Measurements from ENCODE around the gene COL7A1.

The COL7A1 gene

DNA sequence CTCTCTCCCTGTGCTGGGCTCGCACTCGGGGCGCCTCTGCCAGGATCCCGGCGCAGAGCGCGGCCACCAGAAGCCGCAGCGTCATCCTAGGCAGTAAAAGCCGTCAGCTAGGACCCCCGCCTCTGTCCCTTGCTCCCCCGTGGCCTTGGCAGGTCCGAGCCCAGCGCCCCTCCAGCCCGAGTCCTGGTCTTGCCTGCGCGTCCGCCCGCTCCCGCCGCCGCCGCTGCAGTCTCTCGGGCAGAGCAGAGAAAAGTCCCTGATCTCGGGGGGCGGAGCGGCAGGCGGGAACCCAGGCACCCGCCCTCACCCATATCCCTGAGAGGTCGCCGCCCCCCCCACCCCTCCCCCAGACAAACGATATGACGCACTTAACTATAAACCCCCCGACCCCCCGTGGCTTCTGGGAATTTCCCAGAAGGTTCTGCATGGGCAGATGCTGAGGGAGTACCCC, at the start of gene COL7A1:
TSS of gene COL7A1 (minus strand) at position 255 of the 451 bp plus-strand sequence. CDS start at position 85, 170 bp downstream.
- DNase-seq, result no peak

DNA sequence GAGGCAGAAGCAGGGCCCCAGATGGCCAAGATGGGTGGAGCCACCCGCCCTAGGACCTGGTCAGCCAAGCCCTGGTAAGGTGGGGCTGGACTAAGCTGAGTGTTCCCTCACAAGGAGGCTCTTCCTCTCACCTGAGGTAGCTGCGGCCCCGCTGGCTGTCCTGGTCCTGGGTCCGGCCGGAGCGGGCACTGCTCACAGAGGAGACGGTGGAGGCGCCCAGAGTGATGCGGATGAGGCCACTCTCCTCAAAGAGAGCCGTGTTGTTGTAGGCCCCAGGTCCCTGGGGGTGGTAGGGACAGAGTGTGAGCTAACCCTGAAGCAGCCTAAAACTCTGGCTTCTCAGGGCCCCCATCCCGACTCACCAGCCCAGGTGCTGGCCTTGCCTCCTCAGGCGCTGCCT, 47.5 kb upstream of the COL7A1 start:
- DNase-seq, result no peak

DNA sequence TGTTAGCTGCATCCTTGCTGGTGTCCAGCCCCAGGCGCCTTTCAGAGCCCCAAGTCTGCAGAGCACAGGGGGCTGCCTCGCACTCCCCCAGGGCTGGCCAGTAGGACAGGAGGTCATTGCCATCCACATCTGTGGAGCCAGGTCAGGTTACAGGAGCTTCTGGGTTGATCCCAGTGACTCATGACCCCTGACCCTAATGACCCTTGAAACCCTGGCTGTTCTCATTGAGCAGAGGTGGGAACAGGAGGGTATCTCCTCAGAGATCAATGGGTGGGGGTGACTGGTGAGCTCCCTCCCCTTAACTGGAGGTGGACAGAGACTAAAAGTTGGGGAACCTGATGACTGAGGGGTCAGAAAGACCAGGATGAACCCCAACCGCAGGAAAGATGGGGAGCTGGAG, 46.3 kb upstream of the COL7A1 start:
- DNase-seq, result no peak

DNA sequence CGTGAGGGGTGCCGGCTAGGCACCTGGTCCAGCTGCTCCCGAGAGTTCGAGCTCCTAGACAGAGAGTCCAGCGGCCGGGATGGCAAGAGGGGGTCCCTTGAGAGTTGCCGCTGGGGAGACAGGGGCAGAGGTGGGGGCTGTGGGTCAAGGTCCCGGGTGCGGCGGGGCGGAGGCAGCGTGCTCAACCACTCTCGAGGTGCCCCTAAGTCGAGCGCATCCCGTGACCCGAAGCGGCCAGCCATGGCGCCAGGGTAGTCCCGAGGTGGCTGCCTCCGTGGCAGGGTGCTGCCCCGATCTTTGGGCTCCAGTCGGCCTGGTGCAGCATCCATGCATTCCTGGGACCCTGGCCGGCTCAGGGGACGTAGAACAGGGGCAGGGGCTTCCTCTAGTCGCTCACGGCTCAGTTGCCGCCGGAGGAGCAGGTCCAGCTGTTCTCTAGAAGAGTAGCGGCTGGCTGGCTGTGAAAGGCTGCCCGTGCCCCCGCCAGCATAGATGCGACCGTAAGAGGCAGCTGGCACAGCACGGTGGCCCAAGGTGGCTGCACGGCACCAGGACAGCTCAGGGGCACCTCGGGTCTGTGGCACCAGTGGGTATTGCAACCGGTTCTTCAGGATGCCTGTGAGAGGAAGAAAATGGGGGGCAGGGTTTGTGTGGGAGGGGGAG, 44.9 kb upstream of the COL7A1 start:
- no peak for DNase-seq

DNA sequence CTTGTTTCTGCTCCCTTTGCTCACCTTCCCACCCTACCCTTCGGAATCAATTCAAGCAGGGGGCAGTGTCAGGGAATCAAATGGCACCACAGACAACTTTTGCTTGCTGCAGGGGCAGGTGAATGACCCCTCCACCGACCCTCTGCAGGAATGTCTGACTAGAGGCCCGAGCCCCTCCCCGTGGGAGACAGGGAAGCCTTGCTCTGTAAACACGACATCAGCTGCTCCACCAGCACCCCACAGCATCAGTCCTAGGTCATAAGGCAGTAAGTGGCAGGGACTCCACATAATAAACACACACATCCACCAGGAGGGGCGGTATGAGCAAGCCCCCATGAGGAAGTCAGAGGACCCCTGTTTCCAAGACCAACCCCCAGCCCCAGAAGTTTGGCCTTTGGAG, 42.2 kb upstream of the COL7A1 start:
- DNase-seq, result no peak

DNA sequence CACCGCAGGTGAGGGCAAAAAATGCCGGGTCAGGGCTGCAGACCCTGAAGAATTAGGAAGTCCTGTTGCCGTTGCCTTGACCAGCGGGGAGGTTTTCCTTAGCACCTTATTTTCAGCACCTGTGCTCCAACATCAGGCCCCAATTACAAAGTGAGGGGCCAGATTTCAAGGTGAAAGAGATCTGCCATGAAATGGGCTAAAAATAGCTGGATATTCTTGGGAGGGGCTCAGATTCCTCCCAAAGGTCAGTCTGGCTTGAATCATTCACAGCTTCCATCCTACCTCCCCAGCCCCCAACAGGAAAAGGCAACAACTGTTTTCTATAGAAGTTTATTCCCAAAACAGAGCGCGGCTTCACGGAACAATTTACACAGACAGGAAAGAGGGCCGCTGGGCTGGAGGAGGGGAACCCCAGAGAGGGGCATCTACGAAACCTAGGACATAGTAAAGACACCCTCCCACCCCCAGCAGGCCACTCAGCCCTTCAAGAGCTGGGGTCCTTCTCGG, 41.1 kb upstream of the COL7A1 start:
- no peak for DNase-seq

DNA sequence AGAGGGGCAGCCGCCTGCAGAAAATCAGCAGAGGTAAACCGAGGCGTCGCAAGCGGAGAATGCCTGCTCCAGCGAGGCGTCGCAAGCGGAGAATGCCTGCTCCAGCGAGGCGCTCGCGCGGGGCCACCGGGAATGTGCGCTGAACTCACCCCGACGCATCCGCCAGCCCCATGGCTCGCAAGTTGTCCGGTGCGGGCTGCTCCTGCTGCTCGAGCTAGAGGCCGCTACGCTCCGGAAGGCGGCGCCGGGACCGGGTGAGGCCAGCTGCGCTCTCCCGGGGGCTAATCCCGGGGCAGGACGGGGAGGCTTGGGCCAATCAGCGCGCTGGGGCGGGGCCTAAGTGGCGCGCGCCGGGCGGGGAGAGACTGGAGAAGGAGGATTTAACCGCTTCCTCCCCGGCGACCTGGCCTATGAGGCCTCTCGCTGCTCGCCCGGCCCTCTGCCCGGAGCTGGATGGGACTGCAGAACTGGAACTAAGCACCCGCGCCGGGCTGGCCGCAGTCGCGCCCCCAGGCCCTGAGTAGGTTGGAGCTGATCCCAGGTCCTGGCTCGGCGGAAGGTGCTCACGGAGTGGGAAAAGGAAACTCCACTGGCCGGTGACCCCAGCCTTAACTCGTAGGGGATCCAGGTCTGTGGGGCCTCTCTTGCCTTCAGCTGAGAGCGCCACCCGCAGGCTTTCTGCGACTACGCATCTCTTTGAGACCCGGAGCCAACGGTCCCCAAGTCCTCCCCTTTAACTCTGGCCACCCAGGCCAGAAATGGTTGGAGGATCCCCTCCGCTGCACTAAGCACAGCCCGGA, 40.3 kb upstream of the COL7A1 start, which contains the start of gene SLC26A6:
TSS of gene SLC26A6 (minus strand) at position 240 of the 800 bp plus-strand sequence. CDS start at position 172, 68 bp downstream.
- DNase-seq, result peak; percentile 86 to 88

DNA sequence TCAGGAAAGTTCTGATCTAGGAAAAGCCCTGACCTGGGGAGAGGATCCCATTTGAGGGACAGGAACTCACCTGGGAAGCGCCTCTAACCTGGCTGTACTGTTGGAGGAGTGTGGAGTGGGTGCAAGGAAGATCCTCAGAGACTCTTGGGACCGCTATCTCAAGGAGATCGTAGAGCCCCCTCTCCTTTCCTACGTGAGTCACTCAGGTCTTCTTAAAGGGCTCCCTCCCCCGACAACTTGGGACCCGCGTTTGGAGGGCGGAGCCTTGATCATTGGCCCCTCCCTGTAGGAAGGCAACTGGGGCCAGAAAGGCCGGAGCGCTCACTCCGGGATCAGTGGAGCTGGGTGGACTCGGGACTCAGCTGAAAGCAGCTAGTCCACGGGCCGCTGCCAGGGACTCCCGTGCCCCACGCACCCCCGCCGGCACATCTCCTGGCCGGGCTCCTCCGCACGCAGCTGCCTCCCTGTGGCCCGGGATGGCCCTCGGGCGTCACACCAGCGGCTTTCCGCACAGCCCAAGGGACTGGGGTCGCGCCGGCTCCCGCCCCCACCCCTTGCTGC, 39.6 kb upstream of the COL7A1 start:
- peak; percentile 43 to 44 for DNase-seq

DNA sequence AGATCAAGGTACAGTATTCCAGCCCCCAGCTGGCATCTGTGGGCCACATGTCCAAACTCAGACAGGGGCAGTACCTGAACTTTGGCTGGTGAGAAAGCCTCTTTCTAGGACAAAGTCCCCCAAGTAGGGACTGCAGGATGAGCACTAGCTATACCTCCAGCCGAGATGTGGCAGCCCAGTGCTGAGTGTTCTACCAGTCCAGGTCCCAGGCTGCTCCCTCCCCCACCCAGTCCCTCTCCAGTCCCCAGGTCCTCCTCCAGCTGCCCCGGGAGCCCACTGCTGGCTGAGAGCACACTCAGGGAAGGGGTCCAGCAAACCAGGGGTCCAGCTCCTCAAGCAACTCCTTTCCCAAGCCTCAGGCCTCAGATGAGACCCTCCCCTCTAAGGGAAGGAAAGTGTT, 38.6 kb upstream of the COL7A1 start:
- DNase-seq, result no peak

DNA sequence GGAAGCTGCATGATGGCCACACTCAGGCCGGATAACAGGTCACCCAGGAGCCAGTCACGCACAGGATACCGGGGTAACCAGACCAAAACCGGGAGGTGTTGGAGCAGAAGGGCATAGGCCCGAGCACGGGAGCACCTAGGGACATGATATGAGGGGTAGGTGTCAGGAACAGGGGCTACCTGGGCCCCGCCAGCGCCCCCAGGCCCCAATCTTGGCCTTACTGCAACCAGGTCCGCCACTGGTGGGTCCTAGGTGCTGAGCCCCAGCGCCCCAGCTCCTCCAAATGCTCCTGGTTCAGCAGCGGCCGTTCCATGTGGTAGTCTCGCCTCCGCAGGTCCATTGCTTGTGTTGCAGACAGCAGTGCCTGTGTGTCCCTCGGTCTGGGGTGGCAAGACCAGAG, 38.1 kb upstream of the COL7A1 start:
- no peak for DNase-seq

DNA sequence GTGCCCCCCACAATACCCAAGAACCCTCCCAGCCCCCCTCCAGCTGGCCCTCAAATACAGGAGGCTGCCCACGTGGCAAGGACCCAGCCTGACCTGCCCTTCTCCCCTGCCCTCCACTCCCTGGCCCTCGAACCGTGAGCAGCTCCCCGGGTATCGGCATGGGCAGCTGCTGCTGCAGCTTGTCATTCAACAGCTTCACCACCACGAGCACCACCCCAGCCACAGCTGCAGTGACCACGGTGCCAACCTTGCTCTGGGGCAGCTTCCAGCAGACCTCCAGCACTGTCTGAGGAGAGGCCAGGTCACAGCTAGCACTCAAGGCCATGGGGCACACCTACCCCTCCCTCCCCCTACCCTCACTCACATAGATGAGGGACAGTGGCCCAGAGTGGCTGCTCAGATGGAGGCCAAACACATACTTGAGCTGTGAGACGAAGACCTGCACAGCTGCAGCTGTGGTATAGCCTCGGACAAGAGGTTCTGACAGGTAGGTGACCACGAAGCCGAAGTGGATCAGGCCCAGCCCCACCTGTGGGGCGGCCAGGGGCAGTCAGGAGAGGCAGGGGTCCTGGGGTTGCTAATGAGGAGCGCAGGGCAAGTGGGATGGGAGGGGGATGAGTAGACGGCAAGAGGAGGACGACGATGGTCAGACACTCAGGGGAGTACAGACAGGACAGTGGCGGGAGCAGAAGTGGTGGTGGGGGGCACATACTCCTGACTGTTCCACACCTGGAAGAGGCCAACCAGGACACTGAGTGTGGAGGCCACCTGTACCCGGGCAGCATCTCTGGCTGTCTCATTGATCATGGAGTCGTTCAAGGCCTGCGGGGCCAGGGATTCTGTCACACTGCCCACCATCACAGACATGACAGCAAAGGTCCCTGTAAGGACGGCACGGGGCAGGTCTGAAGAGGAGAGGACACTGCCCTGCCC, 36.7 kb upstream of the COL7A1 start:
- no peak for DNase-seq

DNA sequence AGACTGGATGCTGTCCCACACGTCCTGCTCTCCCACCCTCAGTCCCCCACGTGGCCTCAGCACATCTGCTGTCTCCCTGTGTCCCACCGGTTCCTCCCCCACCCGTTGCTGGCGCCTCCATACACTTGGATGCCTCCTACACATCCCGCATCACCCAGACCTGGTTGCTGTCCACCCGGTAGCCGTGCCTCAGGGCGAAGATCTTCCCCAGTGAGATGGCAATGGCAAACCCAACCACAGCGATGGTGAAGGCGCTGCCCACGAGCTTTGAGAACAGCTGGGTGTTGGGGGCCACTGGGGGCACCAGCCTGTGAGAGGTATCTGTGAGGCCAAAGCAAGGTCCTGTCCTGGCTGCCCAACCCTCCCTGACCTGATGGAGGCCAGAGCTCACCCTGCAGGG, 35.7 kb upstream of the COL7A1 start:
- DNase-seq, result no peak

DNA sequence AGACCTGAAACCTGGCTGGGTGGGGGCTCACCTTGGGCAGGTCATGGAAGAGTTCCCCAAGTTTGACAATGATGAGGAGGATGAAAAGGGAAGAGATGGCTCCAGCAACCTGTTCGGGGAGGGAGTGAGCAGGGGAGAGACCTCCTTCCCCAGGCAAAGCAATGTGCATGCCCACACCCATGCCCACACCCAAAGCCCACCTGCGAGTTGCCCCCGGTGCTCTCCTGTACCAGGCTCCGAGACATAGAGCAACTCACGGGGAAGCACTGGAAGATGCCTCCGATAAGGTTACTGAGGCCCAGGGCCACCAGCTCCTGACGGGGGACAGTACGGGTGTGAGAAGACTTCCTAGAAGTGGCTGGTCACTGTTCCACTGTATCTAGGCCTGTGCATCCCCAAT, 35.3 kb upstream of the COL7A1 start:
- DNase-seq, result no peak

DNA sequence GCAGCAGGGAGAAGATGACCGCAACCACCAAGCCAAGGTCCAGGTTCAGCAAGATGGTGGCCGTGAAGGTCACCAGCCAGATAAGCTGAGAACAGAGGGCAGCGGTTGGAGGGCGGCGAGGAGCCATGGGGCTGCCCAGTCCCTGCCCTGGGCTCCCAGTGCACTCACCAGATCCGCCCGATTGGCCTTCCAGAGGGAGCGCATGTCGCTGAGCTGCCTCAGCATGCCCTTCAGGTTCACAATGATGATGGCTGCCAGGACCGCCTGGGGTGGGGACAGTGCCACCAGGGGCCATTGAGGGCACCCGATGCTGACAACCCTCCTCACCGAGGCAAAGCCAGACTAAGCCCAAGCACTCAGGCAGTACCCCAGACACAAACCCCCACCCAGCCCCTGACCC, 34.8 kb upstream of the COL7A1 start:
- DNase-seq, result no peak

DNA sequence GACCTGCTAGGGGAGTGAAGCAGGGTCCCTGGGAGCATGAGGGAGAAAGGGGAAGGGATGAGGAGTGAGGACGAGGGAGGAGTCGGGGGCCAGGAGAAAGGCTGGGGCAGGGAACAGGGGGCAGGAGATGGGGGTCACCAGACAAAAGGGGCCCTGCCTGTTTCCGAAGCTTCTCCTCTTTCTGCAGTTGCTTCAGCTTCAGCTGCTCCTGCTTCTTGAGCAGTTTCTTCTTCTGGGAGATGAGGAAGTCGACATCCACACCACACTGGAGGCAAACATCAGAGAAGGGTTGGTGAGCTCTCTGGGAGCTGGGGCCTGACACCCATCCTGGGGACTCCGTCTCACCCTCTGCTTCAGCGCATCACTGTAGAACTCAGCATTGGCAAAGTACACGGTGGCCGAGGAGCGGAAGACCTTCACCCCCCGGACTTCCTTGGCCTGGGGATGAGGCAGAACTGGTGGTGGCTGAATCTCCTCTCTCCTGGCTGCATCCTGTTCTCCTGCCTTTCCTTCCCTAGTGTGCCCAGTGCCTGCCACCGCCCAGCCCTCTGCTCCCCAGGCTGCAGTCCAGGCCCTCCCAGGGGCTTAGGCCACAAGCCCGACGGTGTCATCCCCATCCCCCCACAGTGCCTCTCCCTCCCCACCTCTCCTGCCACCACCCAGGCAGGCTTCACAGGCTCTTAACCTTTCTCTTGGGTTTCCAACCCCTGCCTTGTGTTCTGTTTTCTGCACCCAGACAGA, 33.3 kb upstream of the COL7A1 start:
- DNase-seq, result no peak

DNA sequence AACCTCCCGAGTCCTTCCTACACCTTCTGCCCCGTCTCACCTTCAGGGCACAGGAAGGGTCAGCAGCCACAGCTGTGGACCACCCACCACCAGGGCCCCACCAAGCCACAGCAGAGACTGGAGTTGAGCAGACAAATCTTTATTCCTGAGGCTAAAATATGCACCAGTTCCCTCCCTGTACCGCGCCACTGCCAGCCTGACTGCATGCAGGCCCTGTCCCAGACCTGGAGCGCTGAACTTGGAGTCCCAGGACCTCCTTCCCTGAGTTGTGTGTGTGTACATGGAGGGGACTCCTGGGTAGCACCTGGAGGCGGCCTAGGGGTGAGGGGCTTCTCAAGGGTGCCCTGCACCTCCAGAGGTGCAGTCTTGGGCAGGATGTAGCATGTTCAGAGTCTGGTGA, 30.5 kb upstream of the COL7A1 start:
- DNase-seq, result no peak

DNA sequence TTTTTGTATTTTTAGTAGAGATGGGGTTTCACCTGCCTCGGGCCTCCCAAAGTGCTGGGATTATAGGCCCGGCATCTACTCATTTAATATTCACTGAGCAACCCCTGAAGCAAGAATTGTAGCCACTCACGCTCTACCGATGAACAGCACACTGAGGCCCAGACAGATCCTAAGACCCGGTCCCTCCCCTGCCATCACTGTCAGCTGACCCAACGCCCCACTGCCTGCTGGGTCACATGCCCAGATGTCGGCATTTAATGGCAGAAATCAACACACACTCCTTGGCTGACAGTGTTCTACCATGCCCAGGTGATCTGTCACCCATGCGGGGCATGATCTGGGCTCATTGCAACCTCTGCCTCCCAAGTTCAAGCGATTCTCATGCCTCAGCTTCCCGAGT, 29.6 kb upstream of the COL7A1 start:
- no peak for DNase-seq

DNA sequence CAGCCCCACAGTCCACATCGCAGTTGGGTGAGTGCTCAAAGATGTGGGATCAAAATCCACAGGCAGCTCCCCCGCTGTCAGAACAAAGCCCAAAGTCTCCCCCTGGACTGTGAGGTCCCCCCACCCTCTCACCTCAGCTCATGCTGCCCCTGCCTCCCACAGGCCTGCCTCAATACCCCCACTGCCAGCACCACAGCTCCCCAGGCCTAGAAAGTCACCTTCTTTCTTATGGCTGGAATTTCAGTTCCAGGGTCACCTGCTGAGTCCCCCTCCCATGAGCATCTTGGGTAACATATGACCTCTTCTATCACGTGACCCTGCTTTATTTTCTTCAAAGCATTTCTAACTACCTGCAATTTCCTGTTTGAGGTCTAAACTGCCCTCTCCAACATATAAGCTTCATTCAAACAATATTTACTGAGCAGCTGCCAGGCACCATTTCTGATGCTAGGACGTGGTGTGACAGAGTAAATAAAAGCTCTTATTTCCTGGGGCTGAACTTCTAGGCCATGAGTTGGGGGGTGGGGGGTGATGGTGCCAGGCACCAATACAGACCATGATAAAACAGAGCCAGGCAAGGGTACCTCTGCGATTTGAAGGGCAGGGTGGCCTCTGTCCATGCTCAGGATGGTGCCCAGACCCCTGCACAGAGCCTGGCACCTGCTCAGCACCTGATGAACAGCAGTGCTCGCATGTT, 28.9 kb upstream of the COL7A1 start:
- no peak for DNase-seq

DNA sequence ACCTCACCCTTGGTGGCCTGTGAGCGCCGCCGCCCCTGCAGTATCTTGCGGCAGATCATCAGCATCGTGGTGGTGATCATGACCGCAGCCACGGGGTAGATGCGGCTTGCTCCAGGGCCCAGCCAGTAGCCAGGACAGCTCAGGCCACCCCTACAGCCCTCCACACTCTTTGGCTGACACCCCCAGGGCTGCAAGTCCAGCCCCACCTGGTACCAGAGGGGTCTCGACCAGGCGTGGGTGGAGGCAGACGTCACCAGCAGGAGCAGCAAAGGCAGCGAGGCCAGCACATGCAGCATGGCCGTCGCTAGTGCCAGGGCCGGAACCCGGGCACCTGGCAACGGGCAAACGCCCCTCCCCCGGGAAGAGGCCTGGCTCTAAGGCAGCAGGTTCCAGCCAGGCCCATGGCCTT, 26.3 kb upstream of the COL7A1 start, which contains the start of gene TMEM89:
TSS of gene TMEM89 (minus strand) at position 309 of the 409 bp plus-strand sequence. CDS start at position 296, 13 bp downstream.
- no peak for DNase-seq

DNA sequence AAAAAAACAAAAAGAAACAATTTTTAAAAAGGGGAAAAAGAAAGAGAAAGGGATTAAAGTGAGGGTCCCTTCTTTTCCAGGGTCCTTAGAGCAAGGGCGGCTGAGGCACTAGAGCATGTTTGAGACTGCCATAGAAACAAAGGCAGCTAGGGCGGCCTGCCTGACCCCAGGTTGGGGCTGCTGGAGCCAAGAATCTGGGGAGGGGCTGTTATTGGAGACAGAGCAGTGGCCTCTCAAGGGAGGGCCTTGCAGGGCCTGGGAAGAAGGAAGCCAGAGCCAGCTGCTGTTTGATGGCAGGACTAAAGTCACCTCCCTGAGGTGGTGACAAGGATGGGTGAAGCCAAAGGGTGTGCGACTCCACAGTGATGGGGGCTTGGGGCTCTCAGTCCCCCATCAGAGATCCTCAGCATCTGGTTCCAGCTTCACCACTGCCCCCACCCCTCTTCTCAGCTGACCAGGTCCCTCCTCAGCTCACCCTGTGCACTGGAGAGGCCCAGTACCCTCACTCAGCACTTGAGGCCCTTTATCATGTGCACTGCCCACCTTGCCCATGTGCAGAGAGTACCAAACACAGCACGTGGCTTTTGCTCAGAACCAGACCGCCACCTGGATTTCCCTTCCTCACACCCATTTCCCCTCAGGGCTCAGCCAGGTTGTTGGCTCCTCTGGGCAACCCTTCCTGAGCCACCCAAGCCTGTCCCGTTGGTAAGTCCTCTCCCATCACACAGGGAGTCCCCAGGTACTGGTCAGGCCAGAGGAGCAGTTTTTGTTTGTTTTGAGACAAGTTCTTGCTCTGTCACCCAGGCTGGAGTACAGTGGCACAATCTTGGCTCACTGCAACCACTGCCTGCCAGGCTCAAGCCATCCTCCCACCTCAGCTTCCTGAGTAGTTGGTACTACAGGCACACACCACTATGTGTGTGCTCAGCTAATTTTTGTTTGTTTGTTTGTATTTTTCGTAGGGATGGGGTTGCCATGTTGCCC, 24.7 kb upstream of the COL7A1 start:
- no peak for DNase-seq

Measured in activated CD4-positive, alpha-beta T cell treated with anti-CD3 and anti-CD28 coated beads, Interleukin-2, amount 50 U/mL, for 4 hours (primary cell).